Right lobe of liver (tissue), 4 donors: ENCODE measurements around the gene GNMT.

ENCODE experiments used
- CTCF ChIP-seq, 4 donors: fragments of 200-600 bp in 3 of 4; fragments of 450-650 bp in 1 of 4; IDR thresholded peaks; one replicate each; pipeline versions ENCODE4 v1.5.1 to v1.8.0; 2016 to 2022; ENCODE audit warnings: antibody characterized with exemption in 4 of 4, mild to moderate bottlenecking in 2 of 4
- POLR2A ChIP-seq: fragments of 450-650 bp; IDR thresholded peaks from one replicate; pipeline ENCODE4 v1.6.1; 2017; ENCODE audit warnings: antibody characterized with exemption, mild to moderate bottlenecking
- donor health status: DM: no; HTN: no; CAD: no.
- donor health status: DM: no; HTN: no; CAD: no.
- donor health status: DM: no; HTN: yes; CAD: no.

GRCh38 chr6:42969934-42970333, 9.4 kb downstream of the GNMT start:
- no peak for TF ChIP-seq CTCF (IDR thresholded peaks at IDR 0.05)
- TF ChIP-seq POLR2A = no peak
